NCI-H128 (cell line): Measurements from ENCODE around the gene MAGEF1.

ENCODE experiments used
- DNase-seq: peaks from one replicate; lab custom pipeline; 2025; ENCODE audit not compliant: unreplicated experiment; lab: John Stamatoyannopoulos, UW

Gene MAGEF1, protein sequence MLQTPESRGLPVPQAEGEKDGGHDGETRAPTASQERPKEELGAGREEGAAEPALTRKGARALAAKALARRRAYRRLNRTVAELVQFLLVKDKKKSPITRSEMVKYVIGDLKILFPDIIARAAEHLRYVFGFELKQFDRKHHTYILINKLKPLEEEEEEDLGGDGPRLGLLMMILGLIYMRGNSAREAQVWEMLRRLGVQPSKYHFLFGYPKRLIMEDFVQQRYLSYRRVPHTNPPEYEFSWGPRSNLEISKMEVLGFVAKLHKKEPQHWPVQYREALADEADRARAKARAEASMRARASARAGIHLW

DNA sequence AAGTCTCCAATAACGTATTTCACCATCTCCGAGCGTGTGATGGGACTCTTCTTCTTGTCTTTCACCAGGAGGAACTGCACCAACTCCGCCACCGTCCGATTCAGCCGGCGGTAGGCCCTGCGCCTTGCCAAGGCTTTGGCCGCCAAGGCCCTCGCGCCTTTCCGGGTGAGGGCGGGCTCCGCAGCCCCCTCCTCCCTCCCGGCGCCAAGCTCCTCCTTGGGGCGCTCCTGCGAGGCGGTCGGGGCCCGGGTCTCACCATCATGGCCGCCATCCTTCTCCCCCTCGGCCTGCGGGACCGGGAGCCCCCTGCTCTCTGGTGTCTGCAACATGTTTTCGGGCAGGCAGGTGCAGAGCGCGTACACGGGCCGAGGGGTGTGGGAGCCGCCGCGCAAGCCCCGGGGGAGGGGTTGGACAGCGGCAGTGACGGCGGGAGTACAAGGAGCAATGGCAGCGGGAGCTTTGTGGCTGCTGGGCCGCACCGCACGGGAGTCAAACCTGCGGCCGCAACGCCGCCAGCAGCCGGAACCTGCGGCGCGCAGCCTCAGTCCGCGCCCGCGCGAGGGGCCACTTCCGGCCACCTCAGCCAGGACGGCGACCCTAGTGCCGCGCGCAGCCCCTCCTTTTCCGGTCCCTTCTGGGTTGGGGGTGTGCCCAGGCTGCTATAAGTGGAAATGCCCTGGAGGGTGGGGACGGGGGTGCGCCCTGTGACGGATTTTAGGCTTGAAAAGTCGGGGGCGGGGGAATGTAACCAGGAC is at the start of gene MAGEF1:
TSS of gene MAGEF1 (minus strand) at position 572 of the 755 bp plus-strand sequence. CDS start at position 329, 243 bp downstream.
- peak; percentile 71 for DNase-seq

- no peak for DNase-seq
These were observed 49.4 kb upstream of the MAGEF1 start for GRCh38 chr3:184761075-184761841.

- no peak for DNase-seq
These were observed 48.6 kb upstream of the MAGEF1 start for GRCh38 chr3:184760337-184761074.

DNA sequence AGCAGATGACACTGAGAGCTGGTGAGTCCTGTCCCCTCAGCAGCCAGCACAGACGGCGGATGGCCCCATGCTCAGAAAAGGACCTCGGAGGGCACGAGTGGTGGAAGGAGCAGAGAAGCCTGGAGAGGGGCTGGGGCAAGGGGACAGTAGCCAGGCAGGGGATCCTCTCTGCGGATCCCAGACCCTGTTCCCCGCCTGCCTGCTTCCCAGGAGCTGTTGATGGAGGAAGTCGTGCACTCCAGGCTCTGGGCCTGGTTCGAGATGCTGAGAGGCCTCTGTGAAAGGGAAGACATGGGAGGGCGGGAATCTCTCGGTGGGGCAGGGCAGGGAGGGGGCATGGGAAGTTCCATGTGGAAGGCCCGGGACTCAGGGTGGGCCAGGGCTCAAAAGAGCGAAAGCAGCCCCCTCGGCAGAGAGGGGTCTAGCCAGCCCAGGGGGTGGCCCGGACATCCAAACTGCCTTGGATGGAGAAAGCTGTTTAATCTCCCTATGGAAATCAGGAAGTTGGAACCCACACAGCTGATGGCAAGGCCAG is 47.9 kb upstream of the MAGEF1 start:
- DNase-seq, result no peak

DNA sequence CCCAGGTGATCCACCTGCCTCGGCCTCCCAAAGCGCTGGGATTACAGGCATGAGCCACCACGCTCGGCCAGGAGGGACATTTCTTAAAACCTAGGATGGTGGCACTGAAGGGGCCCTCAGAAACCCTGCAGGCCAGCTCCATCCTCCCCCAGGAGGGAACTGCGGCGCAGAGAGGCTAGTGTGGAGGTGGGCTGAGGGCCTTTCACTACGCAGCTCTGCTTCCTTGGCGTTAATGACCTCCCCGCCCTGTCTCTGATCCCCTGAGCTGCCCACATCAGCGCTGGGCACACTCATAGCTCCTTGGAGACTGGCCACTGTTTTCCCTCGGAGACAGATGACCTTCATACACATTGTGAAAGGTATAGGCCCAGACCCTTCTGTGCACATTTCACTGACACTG is 46.2 kb upstream of the MAGEF1 start:
- DNase-seq, result no peak

GRCh38 chr3:184757022-184757651 is 45.3 kb upstream of the MAGEF1 start:
- DNase-seq, result no peak

DNA sequence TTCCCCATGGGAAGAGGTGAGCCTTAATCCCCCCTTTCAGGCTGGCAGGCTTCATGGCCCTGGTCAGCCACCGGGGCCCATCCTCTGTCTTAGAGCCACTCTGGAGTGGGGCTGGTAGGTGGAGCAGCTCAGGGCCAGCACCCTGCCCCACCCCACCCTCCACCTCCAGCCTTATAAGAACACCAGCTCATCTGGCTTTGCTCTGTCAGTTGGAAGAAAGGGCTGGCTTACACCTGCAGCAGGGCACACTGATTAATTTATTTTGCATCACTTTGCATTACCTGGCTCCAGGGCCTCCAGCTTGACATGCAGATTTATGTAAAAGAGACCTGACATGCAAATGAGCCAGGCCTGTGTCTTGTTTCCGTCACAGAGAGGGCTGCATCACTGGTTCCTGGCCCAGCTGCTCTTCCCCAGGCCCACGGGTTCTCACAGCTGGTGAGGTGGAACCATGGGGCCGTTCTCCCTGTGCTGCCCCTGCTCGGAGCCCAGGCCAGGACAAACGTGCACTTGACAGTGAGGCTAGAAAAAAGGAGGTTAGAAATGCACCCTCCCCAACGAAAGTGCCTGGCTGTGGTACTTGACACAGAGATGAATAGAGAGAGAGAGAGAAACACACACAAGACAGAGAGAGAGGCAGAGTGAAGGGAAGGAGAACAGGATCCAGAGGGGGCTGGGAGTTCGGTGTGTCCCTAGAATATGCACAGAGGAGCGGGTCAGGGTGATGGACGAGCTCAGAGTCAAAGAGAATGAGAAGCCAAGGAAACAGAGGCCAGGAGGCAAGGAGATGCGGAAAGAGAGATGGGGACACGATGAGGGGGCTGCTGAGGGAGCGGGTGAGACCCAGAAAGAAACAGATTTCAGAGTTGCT is 44.5 kb upstream of the MAGEF1 start:
- DNase-seq, result no peak

GRCh38 chr3:184755315-184755731 is 43.5 kb upstream of the MAGEF1 start:
- DNase-seq, result no peak

- no peak for DNase-seq
These were observed 40.5 kb upstream of the MAGEF1 start for GRCh38 chr3:184752361-184752760.

DNA sequence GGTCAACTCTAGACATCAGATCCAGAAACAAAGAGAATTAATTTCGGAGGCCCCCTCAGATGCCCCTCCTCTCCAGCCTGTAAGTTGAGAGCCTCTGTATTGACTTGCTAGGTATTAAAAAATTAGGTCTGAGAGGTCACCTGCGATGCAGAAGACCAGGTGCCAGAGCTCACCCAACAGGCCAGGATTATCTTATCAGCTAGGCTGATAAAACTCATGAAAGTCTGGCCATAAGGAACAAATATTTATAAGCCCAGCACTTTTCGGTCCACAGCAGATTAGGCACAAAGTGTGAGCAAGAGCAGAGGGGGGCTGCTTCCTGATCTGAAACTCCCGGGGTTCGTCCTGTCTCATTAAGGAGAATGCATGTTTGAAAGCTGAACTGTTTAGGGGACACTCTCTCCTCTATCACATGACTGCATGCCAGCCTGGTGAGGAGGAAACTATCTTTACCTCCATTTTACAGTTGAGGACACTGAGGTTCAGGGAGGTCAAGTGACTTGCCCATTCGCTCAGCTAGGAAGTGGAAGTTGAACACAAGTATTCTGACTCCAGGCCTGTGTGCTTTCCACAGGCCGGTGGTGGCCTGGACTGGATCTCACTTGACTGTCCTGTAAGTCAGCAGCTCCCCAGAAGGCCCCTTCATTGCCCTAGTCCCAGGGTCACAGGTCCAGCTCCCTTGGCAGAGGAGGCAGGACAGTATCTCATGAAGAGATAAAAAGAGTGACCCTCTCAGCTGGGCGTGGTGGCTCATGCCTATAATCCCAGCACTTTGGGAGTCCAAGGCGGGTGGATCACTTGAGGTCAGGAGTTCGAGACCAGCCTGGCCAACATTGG is 39.6 kb upstream of the MAGEF1 start:
- no peak for DNase-seq

DNA sequence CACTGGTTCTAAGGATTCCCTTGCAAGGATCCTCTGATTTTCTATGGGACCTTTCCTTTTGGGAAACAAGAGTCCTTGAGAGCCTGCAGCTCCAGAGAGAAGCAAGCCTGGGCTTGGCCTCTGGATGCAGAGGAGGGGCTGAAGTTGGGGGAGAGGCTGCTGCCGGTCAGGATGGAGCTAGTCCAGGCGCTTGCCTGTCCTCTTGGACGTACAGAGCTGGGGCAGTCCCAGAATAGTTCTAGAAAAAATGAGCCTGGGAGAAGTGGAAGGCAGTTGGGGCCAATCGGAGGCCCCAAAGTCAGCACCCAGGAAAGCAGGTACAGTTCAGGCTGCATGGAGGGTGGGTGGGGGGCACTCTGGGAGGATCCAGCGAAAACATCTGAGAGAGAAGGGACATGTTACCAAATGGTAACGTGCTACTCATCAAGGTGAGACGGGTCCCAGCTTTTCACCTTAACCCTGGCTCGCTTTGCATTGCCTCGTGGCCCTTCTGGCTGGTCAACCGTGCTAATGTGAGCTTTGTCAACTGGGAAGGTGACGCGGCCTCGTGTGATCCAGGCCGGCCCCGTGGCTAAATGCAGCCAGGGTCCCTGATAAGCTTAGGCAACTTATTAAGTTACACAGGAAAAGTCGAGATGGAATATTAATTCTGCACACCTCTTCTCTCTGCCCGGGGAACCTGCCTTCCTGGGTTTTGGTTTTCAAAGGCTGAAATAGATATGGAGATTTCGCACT is 38.7 kb upstream of the MAGEF1 start:
- no peak for DNase-seq

DNA sequence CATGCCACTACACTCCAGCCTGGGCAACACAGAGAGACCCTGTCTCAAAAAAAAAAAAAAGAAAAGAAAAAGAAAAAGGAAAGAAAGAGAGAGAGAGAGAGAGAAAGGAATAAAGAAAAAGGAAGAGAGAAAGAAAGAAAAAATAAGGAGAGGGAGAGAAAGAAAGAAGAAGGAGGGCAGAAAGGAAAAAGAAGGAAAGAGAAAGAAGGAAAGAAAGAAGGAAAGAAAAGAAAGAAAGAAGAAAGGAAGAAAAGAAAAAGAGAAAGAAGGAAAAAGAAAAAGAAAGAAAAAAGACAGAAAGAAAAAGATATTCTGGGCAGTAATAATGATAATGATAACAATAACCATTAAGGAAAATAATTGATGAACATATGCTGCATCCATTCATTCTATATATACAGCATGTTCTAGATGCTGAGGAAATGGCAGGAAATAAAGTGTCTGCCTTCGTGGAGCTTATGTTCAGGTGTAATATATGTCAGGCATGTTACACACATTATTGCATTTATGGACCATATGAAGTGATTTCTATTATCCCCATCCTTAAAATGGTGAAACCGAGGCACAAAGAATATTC is 37.4 kb upstream of the MAGEF1 start:
- no peak for DNase-seq

DNA sequence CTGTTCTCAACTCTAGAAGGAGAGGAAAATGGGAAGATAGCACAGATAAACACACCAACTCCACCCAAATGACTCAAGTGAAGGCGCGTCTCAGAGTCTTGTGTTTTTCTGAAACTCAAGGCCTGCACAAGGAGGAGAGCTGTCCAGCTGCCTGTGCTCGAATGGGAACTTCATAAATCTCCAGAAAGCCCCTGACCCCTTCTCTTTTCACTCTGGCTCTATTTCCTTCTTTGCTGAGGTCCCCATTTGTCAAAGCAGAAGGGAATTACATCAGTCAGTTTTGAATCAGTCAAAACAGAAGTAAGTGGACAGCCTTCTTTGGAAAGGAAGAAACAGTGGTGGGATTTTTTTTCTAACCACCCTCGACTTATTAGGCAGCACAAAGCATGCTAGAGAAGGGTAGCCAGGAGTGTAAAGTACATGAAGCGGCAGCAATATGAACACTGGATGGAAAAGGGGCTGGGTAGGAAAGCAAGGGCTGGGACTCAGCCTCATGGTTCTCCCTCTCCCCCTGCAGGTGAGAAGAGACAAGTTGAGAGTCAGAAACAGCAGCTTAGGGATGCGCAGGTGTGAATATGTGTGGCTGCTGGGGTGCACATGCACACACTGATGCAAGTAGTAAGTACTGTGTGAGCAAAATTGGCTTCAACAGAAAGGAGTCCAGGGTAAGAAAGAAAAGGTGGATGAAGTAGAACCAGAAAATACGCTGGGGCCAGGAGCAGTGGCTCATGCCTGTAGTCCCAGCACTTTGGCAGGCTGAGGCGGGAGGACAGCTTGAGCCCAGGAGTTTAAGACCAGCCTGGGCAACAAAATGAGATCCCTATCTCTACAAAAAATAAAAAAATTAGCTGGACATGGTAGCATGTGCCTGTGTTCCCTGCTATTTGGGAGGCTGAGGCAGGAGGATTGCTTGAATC is 36.6 kb upstream of the MAGEF1 start:
- peak; percentile 17 for DNase-seq

DNA sequence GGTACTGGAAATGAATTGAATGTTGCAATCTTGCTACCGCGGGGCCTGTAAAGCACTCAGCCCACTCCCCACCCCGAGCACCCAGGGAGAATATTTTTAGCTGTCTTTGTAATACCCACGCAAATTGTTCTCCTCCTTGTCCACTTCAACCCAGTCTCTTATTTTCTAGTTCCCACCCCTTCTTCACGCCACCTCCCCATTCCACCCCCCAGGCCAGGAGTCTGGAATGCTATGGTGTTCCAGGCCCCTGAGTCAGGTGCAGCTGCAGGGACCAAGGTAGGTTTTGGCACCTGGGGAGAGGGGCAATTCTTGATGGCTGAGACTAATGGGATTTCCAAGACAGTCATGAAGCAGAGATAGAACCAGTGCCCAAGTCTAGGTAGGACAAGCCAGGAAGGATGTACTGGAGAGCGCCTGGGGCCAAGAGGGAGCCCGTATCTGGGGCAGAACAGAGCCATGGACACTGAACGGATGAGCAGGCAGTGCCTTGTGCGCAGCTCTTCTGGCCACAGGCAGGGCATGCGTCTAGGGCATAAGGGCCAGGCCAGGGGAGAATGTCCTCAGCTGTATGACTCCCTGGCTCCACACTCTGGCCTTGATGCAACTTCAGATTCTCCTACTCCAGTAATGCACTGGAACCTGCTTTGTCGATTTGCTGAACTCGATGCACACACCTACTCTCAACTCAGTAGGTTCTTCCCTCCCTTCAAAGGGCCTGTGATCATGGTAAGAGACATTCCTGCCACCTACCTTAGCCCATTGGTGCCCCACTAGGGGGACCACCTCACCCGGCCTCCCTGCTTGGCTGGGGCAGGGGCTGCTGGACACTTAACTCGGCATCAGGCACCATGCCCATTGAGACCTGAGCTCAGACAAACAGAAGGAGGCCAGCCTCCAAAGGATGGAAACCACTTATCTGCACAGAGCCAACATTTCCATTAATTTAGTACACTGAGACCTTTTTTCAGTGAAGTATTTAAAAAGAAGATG is 34.6 kb upstream of the MAGEF1 start:
- no peak for DNase-seq

GRCh38 chr3:184745526-184745925 is 33.7 kb upstream of the MAGEF1 start:
- DNase-seq, result no peak
